ENCODE measurements around the gene PLA2G6.
"Not testable (repeated sequence)": the region's sequence is repeated elsewhere in the genome, so short reads cannot be mapped to it uniquely, and the experiment has no call there.

The PLA2G6 gene

DNA sequence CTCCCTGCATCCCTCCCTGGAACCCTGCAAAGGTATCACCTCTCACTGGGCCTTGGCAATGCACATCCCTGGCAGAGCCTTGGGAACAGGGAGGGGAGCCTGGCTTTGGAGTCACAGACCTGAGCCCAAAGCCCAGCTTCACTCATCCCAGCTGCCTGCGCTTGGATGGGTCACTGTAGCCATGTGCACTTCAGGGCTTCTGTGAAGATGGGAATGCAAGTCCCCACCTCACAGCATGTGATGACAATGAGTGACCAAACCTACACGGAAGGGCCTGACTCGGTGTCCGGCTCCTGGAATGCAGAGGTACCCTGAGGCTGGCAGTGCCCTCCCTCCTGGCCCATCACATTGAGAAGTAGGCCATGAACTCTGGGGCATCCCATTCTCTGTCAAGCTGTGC is 48.3 kb downstream of the PLA2G6 start:
- no peak for DNase-seq (ENCODE audit: low read depth in 2 of 2, low spot score in 1 of 2)

DNA sequence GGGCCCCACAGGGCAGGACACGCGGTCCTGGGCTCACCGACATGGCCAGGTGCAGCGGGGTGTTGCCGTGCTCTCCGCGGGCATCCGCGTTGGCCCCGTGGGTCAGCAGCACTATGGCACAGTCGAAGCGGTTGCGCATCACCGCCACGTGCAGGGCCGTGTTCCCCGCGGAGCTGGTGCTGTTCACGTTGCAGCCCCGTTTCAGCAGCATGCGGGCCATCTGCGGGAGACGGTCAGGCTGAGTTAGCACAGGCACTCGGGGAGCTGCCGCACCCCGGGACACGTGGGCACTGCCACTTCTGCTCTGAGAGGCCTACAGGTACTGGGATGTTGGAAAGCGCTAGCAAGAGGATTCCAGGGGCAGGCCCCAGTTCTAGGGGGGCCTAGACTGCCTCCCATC is 48.8 kb downstream of the PLA2G6 start:
- DNase-seq (ENCODE audit: low read depth in 2 of 2, low spot score in 1 of 2): no peak

DNA sequence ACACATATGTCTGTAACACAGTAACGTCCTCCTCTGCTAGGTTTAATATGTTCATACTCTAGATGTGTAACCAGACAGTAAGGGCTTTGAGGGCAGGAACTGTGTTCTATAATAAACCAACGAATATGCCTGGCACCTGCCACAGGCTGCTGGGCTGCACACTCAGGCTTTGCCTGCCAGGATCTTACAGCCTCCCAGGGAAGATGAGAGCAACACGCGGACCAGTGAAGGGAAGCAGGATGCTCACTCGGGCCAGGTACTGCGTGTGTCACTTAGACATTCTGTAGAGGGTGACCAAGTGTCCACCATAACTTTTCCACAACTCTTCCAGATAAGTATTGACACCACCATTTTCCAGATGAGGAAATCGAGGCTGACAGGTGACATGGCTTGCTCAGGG is 49.5 kb downstream of the PLA2G6 start:
- no peak for DNase-seq (ENCODE audit: low read depth in 2 of 2, low spot score in 1 of 2)

DNA sequence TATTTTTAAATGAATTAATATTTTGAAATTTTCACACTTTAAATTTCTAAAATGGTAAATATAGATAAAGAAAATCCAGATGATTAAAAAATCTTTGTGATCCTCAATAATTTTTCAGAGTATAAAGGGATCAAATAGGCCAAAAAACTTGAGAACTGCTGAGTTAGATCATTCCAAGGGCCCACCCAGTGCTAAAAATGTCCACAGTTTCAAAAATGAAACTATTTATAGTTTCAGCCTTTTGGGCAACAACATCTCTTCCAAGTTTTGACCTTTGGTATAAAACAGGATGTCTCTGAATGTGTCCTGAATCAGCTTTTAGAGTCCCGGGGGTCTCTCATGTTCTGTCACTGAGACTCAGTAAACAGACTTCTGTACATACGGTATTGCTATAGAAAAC is 50.2 kb downstream of the PLA2G6 start:
- DNase-seq (ENCODE audit: low read depth in 2 of 2, low spot score in 1 of 2): no peak

DNA sequence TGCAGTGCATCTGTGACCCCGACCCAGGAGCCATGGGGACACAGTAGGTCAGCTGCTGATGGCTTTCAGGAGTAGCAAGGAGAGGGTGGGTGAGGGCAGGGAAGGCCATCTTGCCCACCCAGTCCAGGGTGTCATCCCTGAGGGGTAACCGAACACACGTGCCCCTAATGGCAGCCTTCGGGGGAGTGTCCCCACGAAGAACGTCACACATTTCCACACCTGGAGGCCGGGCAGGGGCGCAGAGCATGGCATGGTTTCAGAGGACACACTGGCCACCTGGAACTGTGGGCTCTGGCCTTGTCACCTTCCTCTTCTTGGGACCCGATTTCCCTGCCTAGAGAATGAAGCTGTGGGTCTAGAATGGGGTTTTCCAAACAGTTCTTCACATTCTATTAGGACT is 51.8 kb downstream of the PLA2G6 start:
- no peak for DNase-seq (ENCODE audit: low read depth in 2 of 2, low spot score in 1 of 2)

DNA sequence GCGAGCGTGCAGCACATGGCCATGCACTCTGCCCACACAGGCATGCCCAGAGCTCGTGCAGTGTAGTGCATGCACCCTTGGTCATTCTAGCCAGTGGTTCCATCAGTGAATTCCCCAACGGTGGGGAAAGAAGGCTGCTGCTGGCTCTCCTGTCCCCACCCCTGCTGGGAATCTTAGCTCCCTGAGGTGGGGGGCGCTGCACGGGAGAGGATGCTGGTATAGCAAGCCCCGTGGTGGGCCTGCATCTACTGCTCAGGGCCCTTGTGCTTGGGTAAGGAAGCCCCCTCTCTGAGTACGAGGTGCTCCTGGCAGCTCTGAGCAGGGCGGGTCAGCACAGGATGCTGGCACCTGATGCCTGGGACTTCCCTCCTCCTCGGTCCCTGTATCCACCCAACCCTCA is 52.6 kb downstream of the PLA2G6 start:
- no peak for DNase-seq (ENCODE audit: low read depth in 2 of 2, low spot score in 1 of 2)

DNA sequence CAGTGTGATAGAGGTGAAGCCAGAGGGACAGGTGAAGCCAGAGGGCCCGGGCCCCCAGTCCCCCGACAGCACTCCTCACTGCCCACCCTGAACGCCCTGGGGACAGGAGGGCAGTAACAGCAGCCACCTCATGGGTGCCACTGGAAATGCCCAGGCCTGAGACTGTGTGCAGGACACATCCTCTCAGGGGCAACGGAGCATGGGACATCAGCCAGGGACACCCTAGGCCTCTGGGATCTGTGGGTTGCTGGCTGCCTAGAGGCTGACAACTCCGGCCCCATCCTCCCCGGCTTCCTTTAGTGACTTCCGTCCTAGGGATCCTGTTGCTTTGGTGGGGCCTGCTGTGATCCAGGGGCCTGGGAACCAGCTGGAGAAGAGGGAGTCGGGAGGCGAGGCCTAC is 53.8 kb downstream of the PLA2G6 start:
- no peak for DNase-seq (ENCODE audit: low read depth in 2 of 2, low spot score in 1 of 2)

DNA sequence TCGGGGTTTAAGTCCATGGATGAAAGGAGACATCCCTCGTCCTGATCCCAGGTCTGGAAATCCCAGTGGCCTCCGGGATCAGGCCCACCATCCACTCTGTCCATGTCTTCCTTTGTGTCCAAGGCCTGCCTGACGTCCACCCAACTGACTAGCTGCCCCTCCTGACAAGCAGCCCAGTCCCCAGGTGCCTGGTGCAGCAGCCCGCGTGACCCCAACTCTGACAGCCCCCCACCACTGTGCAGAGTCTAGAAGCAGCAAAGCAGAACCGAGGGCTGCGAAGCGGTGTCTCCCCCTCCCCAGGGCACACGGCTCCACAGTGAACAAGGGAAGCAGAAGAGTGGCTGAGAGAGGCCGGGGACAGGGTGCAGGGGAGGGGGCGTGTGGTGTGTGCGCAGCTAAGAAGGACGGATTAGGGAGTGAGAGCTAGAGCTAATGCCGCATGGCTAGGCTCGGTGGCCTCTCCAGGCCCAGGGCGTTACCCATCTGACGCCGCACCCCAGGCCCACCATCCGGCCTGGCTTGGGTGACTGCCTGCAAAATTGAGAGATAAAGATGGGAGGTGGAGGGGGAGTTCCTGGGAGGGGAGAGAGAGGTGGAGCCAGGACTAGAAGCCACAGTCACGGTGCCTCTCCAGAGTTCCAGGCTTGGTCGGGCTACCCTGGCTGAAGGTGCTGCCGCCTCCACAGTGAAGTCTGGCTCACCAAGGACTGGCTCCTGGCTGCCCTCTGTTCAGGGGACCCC is 54.5 kb downstream of the PLA2G6 start:
- no peak for DNase-seq (ENCODE audit: low read depth in 2 of 2, low spot score in 1 of 2)

DNA sequence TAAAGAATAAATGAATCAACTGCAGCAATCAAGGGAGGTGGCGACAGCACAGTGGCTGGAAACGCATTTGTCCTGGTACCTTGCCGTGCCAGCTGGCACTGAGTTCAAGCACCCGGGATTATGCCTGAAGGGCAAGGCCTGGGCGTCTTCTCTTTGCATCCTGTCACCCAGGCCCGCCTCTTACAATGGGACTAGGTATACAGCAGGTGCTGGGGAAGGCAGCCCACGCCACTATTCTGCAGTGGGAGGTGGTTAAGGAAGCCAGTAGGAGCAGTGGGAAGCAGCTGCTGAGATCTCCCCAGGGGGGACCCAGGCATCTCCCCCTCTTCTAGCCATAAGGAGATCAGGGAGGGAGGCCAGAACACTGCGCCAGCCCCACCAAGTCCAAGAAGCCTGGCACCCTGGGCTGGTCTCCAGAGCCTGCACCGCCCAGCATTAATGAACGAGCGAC is 55.9 kb downstream of the PLA2G6 start:
- DNase-seq (ENCODE audit: low read depth in 2 of 2, low spot score in 1 of 2): no peak

DNA sequence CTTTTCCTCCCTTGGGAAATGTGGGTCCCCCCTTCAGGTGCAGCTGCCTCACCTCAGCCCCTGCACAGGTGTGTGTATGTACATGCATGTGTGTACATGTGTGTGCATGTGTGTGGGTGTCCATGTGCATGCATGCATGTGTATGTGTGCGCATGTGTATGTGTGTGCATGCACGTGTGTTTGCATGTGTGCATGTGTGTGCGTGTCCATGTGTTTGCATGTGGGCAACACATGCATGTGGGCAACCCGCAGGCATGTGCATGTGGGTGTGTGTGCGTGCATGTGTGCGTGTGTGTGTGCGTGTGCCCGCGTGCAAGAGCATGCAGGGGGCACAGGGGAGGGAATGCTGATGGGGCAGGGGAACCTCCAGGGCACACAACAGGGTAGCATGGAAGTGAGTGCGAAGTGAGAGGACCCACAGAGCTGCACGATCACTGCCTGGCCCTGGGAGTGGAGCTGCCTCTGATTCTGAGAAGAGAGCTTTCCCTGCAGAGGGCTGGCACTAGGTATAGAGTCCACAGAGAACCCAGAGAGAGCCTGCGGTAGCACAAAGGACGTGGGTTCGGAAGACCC is 56.5 kb downstream of the PLA2G6 start:
- DNase-seq (ENCODE audit: low read depth in 2 of 2, low spot score in 1 of 2): no peak

DNA sequence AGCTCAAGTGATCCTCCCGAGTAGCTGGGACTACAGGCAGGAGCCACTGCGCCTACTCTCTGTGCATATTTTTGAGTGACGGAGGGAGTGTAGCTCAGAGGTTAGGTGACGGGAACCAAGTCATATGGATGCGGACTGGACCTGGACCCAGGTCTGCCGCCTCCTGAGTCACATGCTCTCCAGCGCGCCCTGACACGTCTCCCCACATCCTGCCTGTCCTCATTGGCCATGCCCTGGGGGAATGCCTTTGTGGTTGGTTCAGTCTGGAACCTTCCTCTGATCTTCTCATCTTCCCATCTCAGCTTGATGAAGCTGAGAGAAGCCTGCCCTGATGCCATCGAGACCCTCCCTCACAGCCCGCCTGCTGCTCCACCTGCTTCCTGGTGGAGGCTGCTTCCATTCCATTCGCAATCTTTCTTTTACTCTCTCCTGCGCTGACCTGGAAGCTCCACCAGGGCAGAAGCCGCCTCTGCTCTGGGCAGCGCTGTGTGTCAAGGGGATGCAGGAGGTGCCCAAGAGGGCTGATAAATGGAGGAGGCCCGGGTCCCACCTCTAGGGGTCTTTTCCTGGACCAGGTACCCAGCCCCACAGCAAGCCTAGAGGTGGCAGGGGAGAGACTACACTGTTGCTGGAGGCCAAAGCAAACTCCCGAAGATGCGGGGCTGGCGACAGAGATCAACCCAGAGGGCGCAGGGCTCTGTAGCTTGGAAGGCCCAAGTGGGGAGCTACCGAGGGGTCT is 57.2 kb downstream of the PLA2G6 start:
- no peak for DNase-seq (ENCODE audit: low read depth in 2 of 2, low spot score in 1 of 2)

DNA sequence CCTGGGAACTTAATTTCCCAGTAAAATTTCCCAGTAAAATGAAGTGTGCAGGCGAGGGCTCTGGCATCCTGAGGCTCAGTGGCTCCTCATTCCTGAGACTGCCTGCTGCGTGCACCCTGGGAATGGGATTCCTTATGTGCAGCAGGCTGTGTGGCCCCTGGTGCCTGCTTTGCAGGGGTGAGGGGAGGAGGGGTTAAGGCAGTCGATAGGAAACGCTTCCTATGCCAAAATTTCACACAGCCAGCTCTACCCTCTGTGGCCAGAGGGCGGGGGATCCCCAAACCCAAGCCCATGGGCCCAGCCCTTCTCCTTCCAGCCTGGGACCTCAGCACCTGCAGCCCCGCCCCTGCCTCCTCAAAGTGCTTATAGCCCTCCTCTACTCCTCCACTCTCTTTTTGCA is 59.0 kb downstream of the PLA2G6 start:
- no peak for DNase-seq (ENCODE audit: low read depth in 2 of 2, low spot score in 1 of 2)

DNA sequence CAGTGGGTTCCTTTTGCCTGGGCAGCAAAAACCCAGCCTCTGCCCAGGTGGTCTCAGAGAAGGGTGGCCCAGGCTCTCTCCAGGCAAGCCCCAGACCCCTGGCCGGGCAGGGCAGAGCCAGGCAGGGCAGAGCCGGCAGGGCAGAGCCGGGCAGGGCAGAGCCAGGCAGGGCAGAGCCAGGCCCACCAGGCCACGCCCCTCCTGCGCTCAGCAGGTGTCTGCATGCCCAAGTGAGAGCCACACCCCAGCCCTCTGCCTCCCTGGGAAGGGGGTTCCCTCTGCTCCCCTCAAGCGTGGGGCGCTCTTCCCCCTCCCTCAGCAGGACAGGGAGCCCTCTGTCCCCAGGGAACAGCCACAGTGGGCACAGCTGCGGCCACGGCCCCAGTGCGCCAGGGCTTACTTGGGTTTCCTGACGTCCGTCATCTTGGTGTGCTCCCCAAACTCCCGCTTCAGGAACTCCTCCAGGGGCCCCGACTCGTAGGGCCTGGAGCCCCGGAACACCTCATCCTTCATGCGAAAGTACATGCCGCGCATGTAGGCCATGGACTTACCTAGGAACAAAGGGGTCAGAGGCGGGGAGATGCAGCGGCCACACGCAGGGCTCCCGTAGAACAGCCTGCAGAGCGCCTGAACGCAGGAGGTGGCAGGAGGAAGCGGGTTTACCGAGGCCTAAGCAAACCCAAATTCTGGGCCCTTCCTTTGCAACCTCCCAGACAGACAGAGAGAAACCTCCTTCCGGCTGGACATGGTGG is 61.1 kb downstream of the PLA2G6 start:
- DNase-seq (ENCODE audit: low read depth in 2 of 2, low spot score in 1 of 2): no peak

DNA sequence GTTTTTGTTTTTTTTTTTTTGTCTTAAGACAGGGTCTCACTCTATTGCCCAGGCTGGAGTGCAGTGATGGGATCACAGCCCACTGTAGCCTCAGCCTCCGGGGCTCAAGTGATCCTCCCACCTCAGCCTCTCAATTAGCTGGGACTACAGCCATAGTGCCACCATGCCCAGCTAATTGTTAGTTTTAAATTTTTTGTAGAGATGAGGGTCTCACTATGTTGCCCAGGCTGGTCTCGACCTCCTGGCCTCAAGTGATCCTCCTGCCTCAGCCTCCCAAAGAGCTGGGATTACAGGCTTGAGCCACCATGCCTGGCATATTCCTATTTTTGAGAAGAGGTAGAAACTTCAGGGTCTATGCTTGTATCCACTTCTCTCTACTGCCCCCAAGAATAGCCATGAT is 62.9 kb downstream of the PLA2G6 start:
- DNase-seq (ENCODE audit: low read depth in 2 of 2, low spot score in 1 of 2): not testable (repeated sequence)

DNA sequence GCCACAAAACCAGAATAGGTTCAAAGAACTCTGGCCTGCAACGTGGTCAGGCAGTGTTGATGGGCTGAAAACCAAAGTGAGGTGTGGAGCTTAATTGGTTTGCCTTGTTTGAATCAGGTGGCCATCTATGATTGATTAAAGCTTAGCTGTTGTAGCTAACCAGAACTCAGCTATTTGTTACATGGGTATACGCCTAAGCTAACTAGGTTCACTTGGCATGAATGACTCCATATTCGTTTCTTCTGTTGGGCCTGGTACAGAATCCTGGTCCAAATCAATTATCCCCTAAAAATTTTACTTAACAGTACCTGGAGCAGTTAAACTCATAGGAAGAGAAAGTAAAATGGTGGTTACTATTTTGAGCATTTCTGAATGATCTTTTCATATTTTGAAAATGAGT is 63.4 kb downstream of the PLA2G6 start:
- no peak for DNase-seq (ENCODE audit: low read depth in 2 of 2, low spot score in 1 of 2)

DNA sequence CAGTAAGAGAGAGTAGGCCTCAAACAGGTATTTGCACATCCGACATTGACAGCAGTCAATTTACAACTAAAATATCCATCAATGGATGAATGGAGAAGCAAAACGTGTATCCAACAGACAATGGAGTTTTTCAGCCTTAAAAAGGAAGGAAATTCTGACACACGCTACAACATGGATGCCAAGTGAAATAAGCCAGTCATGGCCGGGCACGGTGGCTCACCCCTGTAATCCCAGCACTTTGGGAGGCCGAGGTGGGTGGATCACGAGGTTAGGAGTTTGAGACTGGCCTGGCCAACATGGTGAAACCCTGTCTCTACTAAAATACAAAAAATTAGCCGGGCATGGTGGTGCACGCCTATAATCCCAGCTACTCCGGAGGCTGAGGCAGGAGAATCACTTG is 64.1 kb downstream of the PLA2G6 start:
- not testable (repeated sequence) for DNase-seq (ENCODE audit: low read depth in 2 of 2, low spot score in 1 of 2)

DNA sequence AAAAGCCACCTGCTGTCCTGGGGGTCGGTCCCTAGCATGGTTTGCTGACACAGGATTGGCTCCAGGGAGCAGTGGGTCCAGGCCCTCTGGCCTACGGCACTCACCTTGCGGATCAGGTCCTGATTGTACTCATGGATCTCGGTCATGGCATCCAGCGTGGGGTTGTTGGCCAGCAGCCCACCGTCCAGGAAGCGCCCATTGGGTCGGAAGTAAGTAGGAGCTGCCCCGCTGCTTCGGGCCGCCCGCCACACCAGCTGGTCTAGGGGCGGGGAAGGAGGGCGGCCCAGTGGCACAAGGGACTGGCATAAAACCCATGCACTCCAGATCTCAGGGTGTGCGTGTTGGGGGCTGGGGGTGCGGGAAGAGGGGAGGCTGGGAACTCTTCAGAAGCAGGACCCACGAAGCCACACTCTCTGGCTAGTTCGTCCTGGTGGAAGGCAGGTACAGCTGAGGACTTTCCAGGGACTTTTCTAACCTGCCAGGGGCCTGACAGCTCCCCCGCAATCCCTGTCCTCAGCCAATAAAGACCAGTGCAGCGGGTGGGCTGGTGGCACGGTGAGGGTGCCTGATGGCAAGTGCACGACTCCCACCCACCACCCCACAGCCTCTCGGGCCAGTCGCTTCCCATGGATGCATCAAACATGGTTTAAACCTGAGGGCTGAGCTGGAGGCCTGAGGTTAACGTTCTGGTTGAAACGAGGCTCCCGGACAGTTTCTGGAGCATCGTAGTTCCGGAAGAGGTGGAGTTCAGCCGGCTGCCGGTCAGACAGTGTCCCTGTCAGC is 66.0 kb downstream of the PLA2G6 start:
- no peak for DNase-seq (ENCODE audit: low read depth in 2 of 2, low spot score in 1 of 2)

DNA sequence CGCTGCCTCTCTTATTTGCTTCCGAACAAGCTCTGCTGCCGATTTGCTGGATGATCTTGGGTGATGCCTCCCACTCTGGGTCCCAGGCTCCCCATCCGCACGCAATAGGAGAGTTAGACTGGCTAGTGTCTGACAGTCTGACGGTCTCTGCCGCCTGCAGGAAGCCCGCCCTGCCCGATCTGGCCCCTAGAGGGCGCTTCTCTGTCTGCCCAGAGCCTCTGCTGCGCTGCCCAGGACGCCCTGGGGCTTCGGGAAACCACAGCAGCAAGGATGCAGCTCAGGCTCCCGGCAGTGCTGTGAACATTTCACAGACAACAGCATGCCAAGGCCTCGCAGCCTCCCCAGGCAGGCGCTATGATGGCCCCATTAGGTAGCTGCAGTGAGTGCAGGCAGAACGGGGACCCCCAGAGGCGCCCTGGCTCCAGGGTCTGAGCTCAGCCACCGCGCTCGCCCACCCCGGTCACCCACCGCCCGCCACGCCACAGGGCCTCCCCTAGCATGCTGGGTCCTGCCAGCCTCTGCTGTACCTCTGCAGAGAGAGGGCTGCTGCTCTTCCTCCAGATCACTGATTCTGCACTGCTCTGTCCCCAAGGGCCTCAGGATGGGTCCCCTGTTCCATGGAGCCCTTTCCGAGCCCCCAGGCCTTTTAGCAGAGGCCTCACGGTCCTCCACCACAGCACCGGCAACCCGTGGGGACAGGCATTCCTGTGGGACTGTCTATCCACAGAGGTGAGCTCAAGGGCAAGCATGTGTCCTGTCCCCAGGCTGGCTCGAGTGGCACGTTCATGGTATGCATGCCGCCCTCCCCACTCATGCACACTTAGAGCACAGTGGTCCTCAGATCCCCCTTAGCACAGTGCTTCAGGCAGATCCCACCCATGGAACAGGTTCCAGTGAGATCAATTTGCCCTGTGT is 66.9 kb downstream of the PLA2G6 start:
- DNase-seq (ENCODE audit: low read depth in 2 of 2, low spot score in 1 of 2): peak; percentile 42 to 43

DNA sequence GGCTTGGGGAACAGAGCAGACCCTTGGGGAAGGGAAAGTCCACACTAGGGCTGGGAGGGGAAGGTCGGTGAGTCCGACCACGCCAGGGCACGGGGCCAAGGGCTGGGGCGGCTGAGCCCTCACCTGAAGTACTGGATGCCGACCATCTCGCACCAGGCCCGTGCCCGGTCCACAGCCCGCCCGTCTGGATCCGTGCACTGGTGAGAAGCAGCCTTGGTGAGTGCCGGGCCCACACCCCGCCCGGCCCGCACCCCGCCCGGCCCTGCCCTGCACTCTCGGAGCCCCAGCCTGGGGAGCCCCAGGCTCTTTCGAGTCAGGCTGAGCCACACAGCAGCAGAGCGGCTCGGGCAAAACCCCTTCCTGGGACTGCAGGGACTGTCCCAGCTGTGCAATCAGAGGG is 69.2 kb downstream of the PLA2G6 start:
- DNase-seq (ENCODE audit: low read depth in 2 of 2, low spot score in 1 of 2): no peak

DNA sequence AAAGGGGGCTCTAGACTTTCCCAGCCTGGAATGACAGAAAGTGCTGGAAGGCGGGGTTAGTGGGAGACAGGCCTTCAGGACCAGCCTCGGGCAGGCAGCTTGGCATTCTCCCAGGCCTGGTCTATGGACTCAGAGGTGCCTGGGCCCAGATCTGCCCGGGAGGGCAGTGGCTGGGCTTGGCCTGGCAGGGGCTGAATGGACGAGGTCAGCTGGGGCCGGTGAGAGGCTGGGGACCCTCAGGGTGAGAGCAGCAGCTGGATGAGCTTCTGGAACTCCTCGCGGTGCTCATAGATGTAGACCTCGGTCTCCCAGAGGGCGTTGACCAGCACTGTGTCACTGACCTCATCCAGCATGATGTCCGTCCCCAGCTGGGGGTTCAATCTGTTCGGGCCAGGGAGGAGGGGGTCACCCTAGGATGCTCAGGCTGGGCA is 69.7 kb downstream of the PLA2G6 start:
- DNase-seq (ENCODE audit: low read depth in 2 of 2, low spot score in 1 of 2): no peak
